HG02798 (cell line): ENCODE measurements around the gene VARS2.
"Not testable (repeated sequence)": the region's sequence is repeated elsewhere in the genome, so short reads cannot be mapped to it uniquely, and the experiment has no call there.

ENCODE experiments used
- ATAC-seq: cut with Tn5 transposase; IDR thresholded peaks from one replicate; pipeline ENCODE4 v1.9.1; 2021; ENCODE audit warnings: mild to moderate bottlenecking; ENCODE audit not compliant: unreplicated experiment, poor library complexity

The VARS2 gene

GRCh38 chr6:30954631-30955366 lies 40.8 kb downstream of the VARS2 start:
- ATAC-seq = no peak

GRCh38 chr6:30955367-30956042 lies 41.5 kb downstream of the VARS2 start:
- peak; percentile 86 for ATAC-seq

- ATAC-seq = no peak
Observed at GRCh38 chr6:30957716-30958115, 43.7 kb downstream of the VARS2 start.

- no peak for ATAC-seq
Observed at GRCh38 chr6:30960907-30961673, 47.1 kb downstream of the VARS2 start.

- ATAC-seq = no peak
Observed at GRCh38 chr6:30962716-30963115, 48.7 kb downstream of the VARS2 start.

- ATAC-seq = no peak
Observed at GRCh38 chr6:30963641-30964040, 49.6 kb downstream of the VARS2 start.

- no peak for ATAC-seq
Observed at GRCh38 chr6:30964075-30964474, 50.0 kb downstream of the VARS2 start.

- no peak for ATAC-seq
Observed at GRCh38 chr6:30965140-30965601, 51.1 kb downstream of the VARS2 start.

GRCh38 chr6:30966154-30966553 lies 52.1 kb downstream of the VARS2 start:
- ATAC-seq = no peak

GRCh38 chr6:30969171-30969570 lies 55.1 kb downstream of the VARS2 start:
- ATAC-seq = not testable (repeated sequence)

GRCh38 chr6:30970946-30971345 lies 56.9 kb downstream of the VARS2 start:
- no peak for ATAC-seq

- ATAC-seq = no peak
Observed at GRCh38 chr6:30972816-30973215, 58.8 kb downstream of the VARS2 start.

GRCh38 chr6:30974490-30975252 lies 60.6 kb downstream of the VARS2 start:
- ATAC-seq = no peak
